ENCODE measurements around the gene SPAG7. TPM values are rescaled to one million over a fixed set of nuclear protein-coding genes. Genes with fewer than 3 reads are reported as not detected.

The SPAG7 gene
- total and polyA plus RNA-seq, 8 donors, result 15.8 to 58.4 (median 25.2) TPM

DNA sequence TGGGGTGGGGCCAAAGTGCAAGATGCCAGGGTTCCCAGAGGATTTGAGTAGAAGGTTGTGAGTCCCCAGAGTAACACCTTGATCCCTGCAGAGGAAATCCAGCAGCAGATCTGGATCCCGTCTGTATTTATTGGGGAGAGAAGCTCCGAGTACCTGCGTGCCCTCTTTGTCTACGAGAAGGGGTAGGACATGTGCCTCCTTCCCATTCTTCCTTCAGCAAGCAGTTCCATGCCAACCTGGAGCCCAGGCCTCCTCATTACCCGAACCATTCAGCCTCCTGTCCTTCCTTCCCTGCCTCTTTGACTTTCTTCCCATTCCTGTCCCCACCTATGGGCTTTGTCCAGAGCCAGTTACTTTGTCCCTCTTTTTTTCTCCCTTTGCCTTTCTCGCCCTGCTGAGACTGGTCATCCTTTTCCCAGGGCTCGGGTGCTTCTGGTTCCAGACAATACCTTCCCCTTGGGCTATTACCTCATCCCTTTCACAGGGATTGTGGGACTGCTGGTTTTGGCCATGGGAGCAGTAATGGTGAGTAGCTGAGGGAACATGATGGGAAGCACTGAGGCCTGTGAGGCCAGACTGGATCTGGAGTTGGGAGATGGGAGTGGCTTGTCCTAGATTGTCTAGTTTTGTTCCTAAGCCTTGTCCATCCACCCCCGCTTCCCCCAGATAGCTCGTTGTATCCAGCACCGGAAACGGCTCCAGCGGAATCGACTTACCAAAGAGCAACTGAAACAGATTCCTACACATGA, 24.7 kb downstream of the SPAG7 start:
- DNase-seq (peak in 2 of 6 donors; percentile 17 to 21), ATAC-seq (no peak), FAIRE-seq (no peak)
- Histone ChIP-seq H3K9me3 (no peaks in the 10 kb centered on the region), H3K4me1 (peaks cover 5 to 42% (median 21%) of the 10 kb centered on the region in 3 donors), H3K4me3 (no peak overlapping the region), H3K36me3 (peaks cover 0 to 23% (median 0%) of the 10 kb centered on the region in 3 donors), H3K27me3 (no peaks in the 10 kb centered on the region), H3K27ac (no peak overlapping the region)
- 79 to 81% methylated on average over 13 of the region's 13 CpGs for WGBS, 2 donors
- intact Hi-C loops (cut with DNase I), result no loop called here
- TF ChIP-seq, protein P1, sequence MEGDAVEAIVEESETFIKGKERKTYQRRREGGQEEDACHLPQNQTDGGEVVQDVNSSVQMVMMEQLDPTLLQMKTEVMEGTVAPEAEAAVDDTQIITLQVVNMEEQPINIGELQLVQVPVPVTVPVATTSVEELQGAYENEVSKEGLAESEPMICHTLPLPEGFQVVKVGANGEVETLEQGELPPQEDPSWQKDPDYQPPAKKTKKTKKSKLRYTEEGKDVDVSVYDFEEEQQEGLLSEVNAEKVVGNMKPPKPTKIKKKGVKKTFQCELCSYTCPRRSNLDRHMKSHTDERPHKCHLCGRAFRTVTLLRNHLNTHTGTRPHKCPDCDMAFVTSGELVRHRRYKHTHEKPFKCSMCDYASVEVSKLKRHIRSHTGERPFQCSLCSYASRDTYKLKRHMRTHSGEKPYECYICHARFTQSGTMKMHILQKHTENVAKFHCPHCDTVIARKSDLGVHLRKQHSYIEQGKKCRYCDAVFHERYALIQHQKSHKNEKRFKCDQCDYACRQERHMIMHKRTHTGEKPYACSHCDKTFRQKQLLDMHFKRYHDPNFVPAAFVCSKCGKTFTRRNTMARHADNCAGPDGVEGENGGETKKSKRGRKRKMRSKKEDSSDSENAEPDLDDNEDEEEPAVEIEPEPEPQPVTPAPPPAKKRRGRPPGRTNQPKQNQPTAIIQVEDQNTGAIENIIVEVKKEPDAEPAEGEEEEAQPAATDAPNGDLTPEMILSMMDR (IDR thresholded peaks at IDR 0.05), result no peak

DNA sequence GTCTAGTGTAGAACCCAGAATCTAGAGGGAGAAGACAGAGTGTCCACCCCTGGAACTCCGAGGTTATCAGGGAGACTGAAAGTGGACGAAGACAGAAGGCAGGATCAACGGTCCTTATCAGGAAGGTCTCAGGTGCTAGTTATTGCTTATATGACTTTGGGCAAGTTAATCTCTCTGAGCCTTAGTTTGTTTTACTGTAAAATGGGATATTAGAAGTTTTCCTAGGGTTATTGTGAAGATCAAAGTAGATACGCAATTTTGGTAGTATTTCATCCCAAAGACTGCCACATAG, 26.4 kb downstream of the SPAG7 start:
- H3K27me3 ChIP-seq, result no peaks in the 10 kb centered on the region
- TF ChIP-seq, protein P1 (IDR thresholded peaks at IDR 0.05), result no peak
- FAIRE-seq, result no peak
- intact Hi-C loops (cut with DNase I), result no loop called here
- no peaks in the 10 kb centered on the region for H3K9me3 ChIP-seq
- WGBS, 2 donors, result 22 to 27% methylated on average over 4 of the region's 4 CpGs
- peaks cover 5 to 38% (median 21%) of the 10 kb centered on the region in 3 donors for H3K4me1 ChIP-seq
- H3K36me3 ChIP-seq, result peaks cover 0 to 29% (median 7%) of the 10 kb centered on the region in 3 donors
- no peak for DNase-seq
- peak overlapping the region in 3 of 4 donors; percentile 88 to 91 (median 90) for H3K27ac ChIP-seq
- no peak for ATAC-seq
- peak overlapping the region; percentile 52 to 97 (median 80) for H3K4me3 ChIP-seq

DNA sequence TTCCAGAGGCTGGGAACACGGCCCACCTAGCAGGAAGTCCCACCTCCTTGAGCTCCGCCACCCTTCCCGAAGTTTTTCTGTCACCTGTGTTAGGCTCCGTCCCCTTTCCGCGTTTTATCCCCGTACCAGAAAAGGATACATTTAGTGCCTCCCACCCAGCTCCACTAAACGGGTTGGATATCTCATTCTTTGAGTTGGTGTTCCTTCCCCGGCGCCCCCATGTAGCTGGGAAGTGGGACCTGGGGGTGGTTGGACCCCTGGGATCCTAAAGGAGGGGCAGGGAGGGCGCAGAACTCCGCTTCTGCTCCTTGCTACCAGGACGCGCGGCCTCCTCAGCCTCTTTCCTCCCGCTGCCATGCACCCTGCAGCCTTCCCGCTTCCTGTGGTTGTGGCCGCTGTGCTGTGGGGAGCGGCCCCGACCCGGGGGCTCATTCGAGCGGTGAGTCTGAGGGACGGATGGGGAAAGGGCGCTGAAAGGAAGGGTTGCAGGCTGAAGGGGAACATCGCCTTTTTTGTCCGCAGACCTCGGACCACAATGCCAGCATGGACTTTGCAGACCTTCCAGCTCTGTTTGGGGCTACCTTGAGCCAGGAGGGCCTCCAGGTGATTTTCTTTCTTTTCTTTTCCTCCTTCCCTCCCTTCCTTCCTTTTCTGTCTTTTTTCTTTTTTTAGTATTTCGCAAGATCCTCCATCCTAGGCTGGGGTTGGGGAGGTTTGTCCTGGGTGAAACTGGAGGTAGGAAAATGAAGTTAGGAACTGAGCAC, 26.9 kb downstream of the SPAG7 start:
- no peaks in the 10 kb centered on the region for H3K9me3 ChIP-seq
- H3K27ac ChIP-seq, result peak overlapping the region; percentile 73 to 91 (median 89)
- no peak for FAIRE-seq
- intact Hi-C loops (cut with DNase I), result no loop called here
- peak overlapping the region; percentile 52 to 97 (median 80) for H3K4me3 ChIP-seq
- peak; percentile 74 to 85 (median 82) for ATAC-seq
- H3K27me3 ChIP-seq, result no peaks in the 10 kb centered on the region
- DNase-seq, result peak in 3 of 6 donors; percentile 80 to 87 (median 85)
- TF ChIP-seq, protein P1 (IDR thresholded peaks at IDR 0.05), result no peak
- H3K4me1 ChIP-seq, result peaks cover 5 to 32% (median 21%) of the 10 kb centered on the region in 3 donors
- 1% methylated on average over 29 of the region's 29 CpGs for WGBS, 2 donors
- peaks cover 0 to 26% (median 7%) of the 10 kb centered on the region in 3 donors for H3K36me3 ChIP-seq

DNA sequence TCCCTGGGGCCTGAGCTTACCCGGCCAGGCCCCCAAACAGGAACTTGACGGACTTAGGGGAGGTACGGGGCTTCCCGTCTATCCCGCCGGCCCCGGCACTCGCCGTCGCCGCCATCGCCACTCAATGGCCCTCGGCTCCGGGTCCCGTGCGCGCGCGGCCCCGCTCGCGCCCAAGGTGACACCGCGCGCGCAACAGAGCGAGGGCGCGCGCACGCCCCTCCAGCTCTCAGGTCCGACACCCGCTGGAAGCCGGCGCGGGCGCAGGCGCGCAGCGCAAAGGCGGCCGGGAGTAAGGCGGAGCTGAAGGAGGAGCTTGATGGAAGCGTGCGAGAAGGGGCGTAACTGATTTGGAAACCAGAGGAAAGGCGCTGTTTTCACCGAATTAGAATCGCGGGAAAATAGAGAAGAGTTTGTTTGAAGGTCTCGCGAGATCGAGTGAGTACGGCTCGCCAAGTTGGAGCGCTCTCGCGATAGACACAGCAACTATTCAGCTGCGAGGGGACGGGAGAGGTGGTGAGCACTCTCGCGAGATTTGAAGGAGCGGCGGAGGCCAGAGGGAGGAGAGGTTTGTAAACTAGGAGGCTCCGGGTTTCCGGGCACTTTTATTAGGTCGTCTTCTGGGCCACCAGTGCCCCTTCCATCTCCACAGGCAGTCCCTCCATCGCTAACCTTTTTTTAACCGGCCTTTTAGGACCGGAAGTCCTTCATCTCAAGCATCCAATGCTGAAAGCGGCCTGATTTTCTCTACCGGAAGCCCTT, 27.6 kb downstream of the SPAG7 start, which contains the start of the genes RNF167 and SLC25A11:
TSS of gene RNF167 (plus strand) at position 473 of the 759 bp plus-strand sequence. CDS start 642 bp downstream, outside the sequence.
TSS of gene SLC25A11 (minus strand) at position 251 of the 759 bp plus-strand sequence. CDS start at position 115, 136 bp downstream.
- 0% methylated on average over 72 of the region's 72 CpGs for WGBS, 2 donors
- TF ChIP-seq, protein P1 (IDR thresholded peaks at IDR 0.05), result no peak
- H3K4me1 ChIP-seq, result peaks cover 5 to 25% (median 16%) of the 10 kb centered on the region in 3 donors
- H3K27me3 ChIP-seq, result no peaks in the 10 kb centered on the region
- ATAC-seq, result peak; percentile 88 to 93 (median 92)
- peak; percentile 75 for FAIRE-seq
- peak within 1 kb of the TSS; percentile 52 to 97 (median 80) for H3K4me3 ChIP-seq
- peak; percentile 92 to 97 (median 94) for DNase-seq
- H3K36me3 ChIP-seq, result peaks cover 0 to 26% (median 7%) of the 10 kb centered on the region in 3 donors
- no peaks in the 10 kb centered on the region for H3K9me3 ChIP-seq
- intact Hi-C loops (cut with DNase I), result loop anchor here in 1 of 3 donors (10.0 kb wide), 1 partner anchor 45 kb away; the partner anchor contains the start of gene CAMTA2
- peak within 1 kb of the TSS; percentile 73 to 91 (median 89) for H3K27ac ChIP-seq
